ENCODE data around the gene RNF144B.

RNF144B gene

GRCh38 chr6:18387061-18387721 is at the start of gene RNF144B:
Gene RNF144B, plus strand, starts transcription at chr6:18387350. Its CDS starts 12,185 bp downstream, at chr6:18399535.
- no peak for TF ChIP-seq CTCF (conservative IDR thresholded peaks at IDR 0.05; ENCODE audit: low read depth, low read length)
- DNase-seq (ENCODE audit: low read depth): peak; percentile 70
- peak within 1 kb of the TSS; percentile 65 for H3K4me3 ChIP-seq (ENCODE audit: low read depth, low read length)

DNA sequence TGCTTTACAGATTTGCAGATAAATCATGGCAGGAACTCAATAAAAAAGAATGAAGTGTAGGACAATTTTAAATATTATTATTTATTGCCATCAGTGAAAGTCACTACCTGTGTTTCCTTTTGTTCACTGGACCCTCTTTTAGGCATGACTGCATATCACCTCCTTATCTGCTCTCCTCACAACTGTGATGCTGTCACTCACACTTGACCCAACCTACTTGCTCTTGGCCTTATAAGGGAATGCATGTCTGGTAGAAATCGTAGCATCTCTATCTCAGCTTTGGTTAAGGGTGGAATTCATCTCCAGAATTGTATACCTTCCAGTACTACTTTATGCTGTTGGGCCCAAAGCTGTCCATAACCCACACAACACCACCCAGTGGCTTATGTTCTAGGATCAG is 47.6 kb upstream of the RNF144B start:
- no peak overlapping the region for H3K4me3 ChIP-seq (ENCODE audit: low read depth, low read length)
- no peak for TF ChIP-seq CTCF (conservative IDR thresholded peaks at IDR 0.05; ENCODE audit: low read depth, low read length)
- DNase-seq (ENCODE audit: low read depth): no peak

- DNase-seq (ENCODE audit: low read depth): no peak
- H3K4me3 ChIP-seq (ENCODE audit: low read depth, low read length): no peak overlapping the region
- no peak for TF ChIP-seq CTCF (conservative IDR thresholded peaks at IDR 0.05; ENCODE audit: low read depth, low read length)
These were observed 46.2 kb upstream of the RNF144B start for GRCh38 chr6:18340781-18341551.

DNA sequence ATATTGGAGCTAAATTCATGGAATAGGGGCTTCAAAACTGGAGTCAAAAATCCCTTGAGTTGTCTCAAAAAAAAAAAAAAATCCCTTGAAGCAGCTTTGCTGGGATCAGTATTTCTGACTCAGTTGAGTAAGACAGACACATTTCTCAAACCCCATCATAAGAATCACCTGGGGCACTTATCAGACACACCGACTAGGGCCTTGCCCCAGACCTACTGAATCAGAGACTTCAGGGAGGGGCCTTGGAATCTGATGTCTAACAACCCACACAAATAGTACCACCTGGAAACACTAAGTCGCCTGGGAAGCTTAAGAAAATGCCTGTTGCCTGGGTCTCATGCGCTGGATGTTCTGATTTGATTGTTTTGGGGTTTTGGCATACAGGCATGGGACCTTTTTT is 44.9 kb upstream of the RNF144B start:
- TF ChIP-seq CTCF (conservative IDR thresholded peaks at IDR 0.05; ENCODE audit: low read depth, low read length): no peak
- H3K4me3 ChIP-seq (ENCODE audit: low read depth, low read length): no peak overlapping the region
- no peak for DNase-seq (ENCODE audit: low read depth)

- H3K4me3 ChIP-seq (ENCODE audit: low read depth, low read length): no peak overlapping the region
- no peak for TF ChIP-seq CTCF (conservative IDR thresholded peaks at IDR 0.05; ENCODE audit: low read depth, low read length)
- DNase-seq (ENCODE audit: low read depth): peak; percentile 85
These were observed 43.4 kb upstream of the RNF144B start for GRCh38 chr6:18343741-18344140.

- DNase-seq (ENCODE audit: low read depth): peak; percentile 62
- H3K4me3 ChIP-seq (ENCODE audit: low read depth, low read length): no peak overlapping the region
- no peak for TF ChIP-seq CTCF (conservative IDR thresholded peaks at IDR 0.05; ENCODE audit: low read depth, low read length)
These were observed 40.1 kb upstream of the RNF144B start for GRCh38 chr6:18347021-18347577.

All from choroid plexus epithelial cell (primary cell).